Keratinocyte (primary cell): ENCODE data around the gene DNAH17. TPM values are rescaled to one million over a fixed set of nuclear protein-coding genes. Genes with fewer than 3 reads are reported as not detected.

ENCODE experiments used
- DNase-seq: peaks from one replicate; pipeline ENCODE4 v3.0.0-alpha.2; 2011; ENCODE audit warnings: low read depth, missing footprints, low spot score
- FAIRE-seq: peaks from 2 replicates; lab custom pipeline; 2011; peaks lifted over from hg19 to GRCh38; lab: Jason Lieb, UNC
- H2AFZ ChIP-seq: 2 replicates; pipeline ENCODE4 v1.6.0; 2012; ENCODE audit warnings: low read length, control low read depth, inconsistent platforms; ENCODE audit not compliant: control insufficient read depth
- H3K27ac ChIP-seq: 2 replicates; pipeline ENCODE4 v1.5.1; 2011; ENCODE audit warnings: low read length; ENCODE audit not compliant: control insufficient read depth, insufficient read depth
- H3K27me3 ChIP-seq: 3 replicates; pipeline ENCODE4 v1.6.0; 2011; ENCODE audit warnings: low read length; ENCODE audit not compliant: control insufficient read depth, insufficient read depth; ENCODE audit errors: extremely low read depth
- H3K36me3 ChIP-seq, 2 experiments: 2 replicates in 1 of 2; 3 replicates in 1 of 2; pipeline ENCODE4 v1.5.1; 2011; ENCODE audit warnings: low read length in 2 of 2, mild to moderate bottlenecking in 1 of 2; ENCODE audit not compliant: control insufficient read depth in 2 of 2, insufficient read depth in 2 of 2; ENCODE audit errors: extremely low read depth in 1 of 2
- H3K4me1 ChIP-seq: 3 replicates; pipeline ENCODE4 v1.5.1; 2011; ENCODE audit warnings: low read length; ENCODE audit not compliant: control insufficient read depth, insufficient read depth; ENCODE audit errors: extremely low read depth
- H3K4me2 ChIP-seq: 3 replicates; pipeline ENCODE4 v1.6.0; 2011; ENCODE audit warnings: low read depth, low read length; ENCODE audit not compliant: control insufficient read depth, insufficient read depth; ENCODE audit errors: extremely low read depth
- H3K4me3 ChIP-seq, 3 experiments: fragments of 200-600 bp in 1 of 3; sonication (generic) in 1 of 3; 2 replicates in 2 of 3; 3 replicates in 1 of 3; pipeline ENCODE4 v1.5.1; 2011 to 2016; ENCODE audit warnings: low read length in 3 of 3, mild to moderate bottlenecking in 3 of 3, control low read depth in 2 of 3, inconsistent platforms in 1 of 3, low read depth in 1 of 3, mixed read lengths in 1 of 3, mixed run types in 1 of 3, moderate library complexity in 1 of 3; ENCODE audit not compliant: control insufficient read depth in 2 of 3, insufficient read depth in 2 of 3; ENCODE audit errors: extremely low read depth in 1 of 3
- H3K79me2 ChIP-seq: 2 replicates; pipeline ENCODE4 v1.6.0; 2012; ENCODE audit warnings: low read length; ENCODE audit not compliant: control insufficient read depth, insufficient read depth
- H3K9ac ChIP-seq: 3 replicates; pipeline ENCODE4 v1.6.0; 2011; ENCODE audit warnings: low read length; ENCODE audit not compliant: control insufficient read depth, insufficient read depth; ENCODE audit errors: extremely low read depth
- H3K9me1 ChIP-seq: 3 replicates; pipeline ENCODE4 v1.6.0; 2011; ENCODE audit warnings: low read length; ENCODE audit not compliant: control insufficient read depth, insufficient read depth; ENCODE audit errors: extremely low read depth
- H3K9me3 ChIP-seq: 2 replicates; pipeline ENCODE4 v1.5.1; 2012; ENCODE audit warnings: low read depth, low read length; ENCODE audit not compliant: control insufficient read depth
- H4K20me1 ChIP-seq: 3 replicates; pipeline ENCODE4 v1.6.0; 2011; ENCODE audit warnings: low read length; ENCODE audit not compliant: control insufficient read depth, insufficient read depth; ENCODE audit errors: extremely low read depth
- CTCF ChIP-seq, 3 experiments: IDR thresholded peaks in 1 of 3; conservative IDR thresholded peaks in 1 of 3; optimal IDR thresholded peaks in 1 of 3; 2 replicates in 2 of 3; 3 replicates in 1 of 3; pipeline versions ENCODE3 to v1.5.1; 2011; ENCODE audit warnings: low read length in 3 of 3, mild to moderate bottlenecking in 3 of 3, moderate library complexity in 2 of 3, control low read depth in 1 of 3, inconsistent platforms in 1 of 3; ENCODE audit not compliant: insufficient read depth in 2 of 3; ENCODE audit errors: extremely low read depth in 1 of 3
- EZH2 ChIP-seq: IDR thresholded peaks from one replicate; pipeline ENCODE4 v1.6.1; 2012; ENCODE audit warnings: inconsistent platforms, mild to moderate bottlenecking, low read length, moderate library complexity
- dilution Hi-C: fragments of 300-500 bp; cut with MboI; formaldehyde crosslinking; loops from one replicate; pipeline ENCODE4 v1.7.0; 2020; ENCODE audit warnings: low sequenced_read_pairs; ENCODE audit not compliant: extremely low pct_ligation_motif_present
- polyA plus RNA-seq, 5 experiments: library from polyadenylated mRNA; depleted of rRNA in 3 of 5; stranded (reverse) in 3 of 5; stranded (forward) in 1 of 5; unstranded in 1 of 5; fragments of >200 nt; gene quantifications; 1 replicate in 1 of 5; 2 replicates in 3 of 5; 3 replicates in 1 of 5; pipeline versions ENCODE4 v1.2.1 to v1.2.3, GENCODE V29; 2011 to 2012; ENCODE audit warnings: missing spikeins in 2 of 5, low read depth in 1 of 5, low replicate concordance in 1 of 5

Gene DNAH17
- polyA plus RNA-seq, 1 donor (not counting 4 experiments of a cell fraction or from before 2014, with no cell fraction given) = 0.16 TPM

DNA sequence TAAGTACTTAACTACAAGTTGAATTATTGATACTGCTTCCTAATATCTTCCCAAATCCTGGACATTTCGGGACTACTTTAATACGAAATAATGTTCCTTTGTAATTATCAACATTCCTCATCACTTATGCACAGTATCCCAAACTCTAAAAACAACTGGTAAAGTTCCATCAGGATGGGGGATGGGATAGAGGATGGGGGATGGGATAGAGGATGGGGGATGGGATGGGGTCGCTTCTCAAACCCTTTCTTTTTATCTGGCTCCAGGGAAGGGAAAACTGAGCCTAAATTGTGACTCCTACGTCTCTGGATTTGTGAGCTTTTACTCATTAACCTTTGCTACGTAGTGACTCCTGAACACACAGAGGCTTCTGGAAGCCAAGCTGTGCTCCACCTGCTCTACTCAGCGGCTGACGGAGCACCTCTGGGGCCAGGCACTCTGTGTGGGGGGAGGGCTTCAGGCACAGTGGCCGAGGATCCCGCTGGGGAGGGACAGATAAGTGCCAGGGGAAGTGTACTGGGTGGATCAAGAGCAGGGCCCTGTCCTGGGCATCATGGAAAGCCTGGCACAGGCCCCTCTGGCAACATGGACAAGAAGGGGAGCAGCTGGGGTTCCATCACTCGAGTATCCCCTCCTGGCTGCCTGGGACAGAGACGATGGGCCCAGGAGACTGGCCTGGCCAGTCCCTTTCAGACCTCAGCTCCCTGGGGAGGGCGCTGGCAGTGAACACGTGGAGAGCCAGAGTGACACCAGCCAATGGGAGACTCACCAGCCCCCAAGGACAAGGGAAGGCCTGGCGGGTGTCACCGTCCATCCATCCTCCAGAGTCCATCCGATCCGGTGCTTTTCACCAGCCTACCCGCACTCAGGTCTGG is 142.5 kb downstream of the DNAH17 start:
- no peak for FAIRE-seq

DNA sequence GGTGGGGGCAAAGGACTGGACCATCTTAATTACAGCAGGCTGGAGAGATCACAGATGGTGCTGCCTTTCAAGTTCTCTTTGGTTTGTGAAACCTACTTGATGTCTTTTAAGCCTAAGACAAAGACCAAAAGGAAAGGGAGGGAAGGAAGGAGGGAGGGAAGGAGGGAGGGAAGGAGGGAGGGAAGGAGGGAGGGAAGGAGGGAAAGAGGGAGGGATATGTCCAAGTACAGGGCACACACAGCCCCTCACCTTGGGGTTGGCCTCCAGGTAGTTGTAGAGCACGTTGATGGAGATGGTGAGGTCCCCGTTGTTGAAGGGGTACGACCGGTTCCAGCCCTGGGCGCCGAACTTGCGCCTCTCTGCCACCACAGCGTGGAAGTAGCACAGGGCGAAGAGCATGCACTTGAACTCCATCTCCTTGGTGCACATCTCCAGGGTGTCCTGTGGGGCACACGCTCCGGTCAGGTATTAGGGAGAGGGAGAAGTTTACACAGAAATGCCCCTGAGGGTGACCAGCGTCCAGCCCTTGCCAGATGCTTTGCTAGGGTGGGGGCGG is 143.3 kb downstream of the DNAH17 start:
- FAIRE-seq = no peak
- peaks cover 11% of the 10 kb centered on the region for H3K27me3 ChIP-seq

More for the DNA sequence above, 142.5 kb downstream of the DNAH17 start:
- dilution Hi-C loops = no loop called here
- peaks cover 11% of the 10 kb centered on the region for H3K27me3 ChIP-seq
- no peaks in the 10 kb centered on the region for H4K20me1 ChIP-seq
- DNase-seq = no peak
- no peak overlapping the region for H3K27ac ChIP-seq
- TF ChIP-seq CTCF (optimal IDR thresholded peaks at IDR 0.05 in 1 of 3, IDR thresholded peaks at IDR 0.05 in 1 of 3, conservative IDR thresholded peaks at IDR 0.05 in 1 of 3; ENCODE audit: extremely low read depth in 1 of 3, insufficient read depth in 2 of 3, low read length in 3 of 3) = no peak
- H3K9me3 ChIP-seq = no peaks in the 10 kb centered on the region
- H3K4me2 ChIP-seq = no peak overlapping the region
- H2AFZ ChIP-seq = no peak overlapping the region
- no peaks in the 10 kb centered on the region for H3K36me3 ChIP-seq
- H3K4me1 ChIP-seq = no peaks in the 10 kb centered on the region
- no peaks in the 10 kb centered on the region for H3K79me2 ChIP-seq
- H3K9ac ChIP-seq = no peak overlapping the region
- H3K4me3 ChIP-seq = no peak overlapping the region
- H3K9me1 ChIP-seq = no peaks in the 10 kb centered on the region

More for the DNA sequence above, 143.3 kb downstream of the DNAH17 start:
- Histone ChIP-seq H3K36me3 (peaks cover 0 to 4% of the 10 kb centered on the region in 2 experiments), H3K9ac (no peak overlapping the region), H3K79me2 (no peaks in the 10 kb centered on the region), H3K9me3 (no peaks in the 10 kb centered on the region), H2AFZ (no peak overlapping the region), H3K4me1 (no peaks in the 10 kb centered on the region), H3K9me1 (no peaks in the 10 kb centered on the region), H3K4me3 (no peak overlapping the region), H4K20me1 (no peaks in the 10 kb centered on the region), H3K4me2 (no peak overlapping the region), H3K27ac (no peak overlapping the region)
- TF ChIP-seq EZH2 = no peak
- DNase-seq = no peak
- dilution Hi-C loops = no loop called here
